Measurements from ENCODE around the gene MESP2. TPM values are rescaled to one million over a fixed set of nuclear protein-coding genes. Genes with fewer than 3 reads are reported as not detected.

The MESP2 gene
- total RNA-seq, 1 experiment from 2014 or later = 0.28 TPM

DNA sequence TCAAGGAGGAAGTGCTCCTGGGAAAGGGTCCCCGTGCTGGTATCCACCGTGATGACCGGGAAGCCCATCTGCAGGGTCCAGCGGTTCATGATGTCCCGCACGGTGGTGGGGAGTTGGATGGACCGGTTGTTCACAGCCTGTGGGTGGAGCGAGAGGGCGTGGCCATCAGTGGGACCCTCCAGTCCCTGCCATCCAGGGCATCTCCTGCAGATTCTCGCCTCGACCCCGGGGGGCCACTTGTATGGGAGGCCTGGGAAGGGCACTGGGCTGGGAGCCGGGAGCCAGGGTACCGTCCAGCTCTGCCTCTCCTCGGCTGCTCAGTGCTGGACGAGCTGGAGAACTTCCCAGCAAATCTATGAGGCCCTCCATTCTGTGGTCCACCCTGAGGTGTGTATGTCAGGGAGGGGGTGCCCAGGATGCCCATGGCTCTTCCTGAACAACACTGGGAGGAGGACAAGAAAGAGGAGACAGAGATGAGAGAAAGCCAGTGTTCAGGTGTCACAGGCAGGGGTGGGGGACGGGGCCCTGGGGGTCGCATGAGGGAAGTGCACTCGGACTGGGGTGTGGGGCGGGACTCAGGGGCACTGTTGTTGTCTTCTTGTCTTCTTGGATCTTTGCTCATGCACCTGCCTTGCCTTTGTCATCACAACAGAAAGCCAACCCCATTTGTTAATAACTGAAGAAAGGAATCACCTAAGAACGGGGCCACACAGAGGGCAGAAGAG, 25.5 kb downstream of the MESP2 start:
- Histone ChIP-seq H3K56ac (ENCODE audit: insufficient read length, low read depth, low read length) (no peak overlapping the region), H3K4ac (ENCODE audit: low read depth, low read length) (no peak overlapping the region), H3K9me3 (ENCODE audit: control insufficient read depth, low read depth, low read length) (no peaks in the 10 kb centered on the region), H3T11ph (ENCODE audit: low read length) (no peak overlapping the region), H3K4me1 (ENCODE audit: insufficient read depth, low read length) (no peaks in the 10 kb centered on the region), H3K23ac (ENCODE audit: insufficient read length, low read depth, low read length) (no peak overlapping the region), H2BK12ac (ENCODE audit: insufficient read length, low read depth, low read length) (no peak overlapping the region), H3K23me2 (ENCODE audit: insufficient read length, low read depth, low read length, poor library complexity, severe bottlenecking) (no peaks in the 10 kb centered on the region), H2AK5ac (ENCODE audit: insufficient read length, low read length) (no peak overlapping the region), H2BK120ac (ENCODE audit: low read depth, low read length, poor library complexity, severe bottlenecking) (no peak overlapping the region), H2BK20ac (ENCODE audit: low read depth, low read length, poor library complexity, severe bottlenecking) (no peak overlapping the region), H3K18ac (ENCODE audit: insufficient read length, low read depth, low read length) (no peak overlapping the region), H3K14ac (ENCODE audit: insufficient read depth, low read length) (no peak overlapping the region; the same call in 1 of the 2 replicates), H4K8ac (replicated peaks; ENCODE audit: insufficient read length, low read depth, low read length) (no peak overlapping the region), H4K91ac (ENCODE audit: insufficient read length, low read depth, low read length) (no peak overlapping the region), H3K79me1 (ENCODE audit: insufficient read depth, low read depth, low read length, poor library complexity, severe bottlenecking) (no peaks in the 10 kb centered on the region), H4K20me1 (ENCODE audit: control insufficient read depth, insufficient read depth, insufficient read length) (no peaks in the 10 kb centered on the region), H3K27me3 (ENCODE audit: insufficient read depth, low read length) (no peaks in the 10 kb centered on the region), H3K4me2 (ENCODE audit: insufficient read depth, insufficient read length, low read length) (no peak overlapping the region), H2AFZ (ENCODE audit: low read length) (no peak overlapping the region), H3K79me2 (ENCODE audit: insufficient read depth, low read length) (no peaks in the 10 kb centered on the region), H2BK15ac (ENCODE audit: low read depth, low read length) (no peak overlapping the region), H4K5ac (ENCODE audit: insufficient read length, low read depth, low read length) (no peak overlapping the region), H3K9ac (ENCODE audit: extremely low read depth, insufficient read length, low read length) (no peak overlapping the region), H2BK5ac (ENCODE audit: insufficient read length, low read length) (no peak overlapping the region), H3K27ac (ENCODE audit: insufficient read length, low read depth, low read length) (no peak overlapping the region)
- Mint-ChIP-seq H3K27ac (peak overlapping the region in 1 of 3 experiments; percentile 8; a peak in 1 of 7 replicates), H3K36me3 (ENCODE audit: insufficient read depth in 1 of 3, low read depth in 3 of 3) (no peaks in the 10 kb centered on the region; a peak in 1 of 7 replicates), H3K4me3 (no peak overlapping the region), H3K27me3 (ENCODE audit: low read depth) (peaks cover 6% of the 10 kb centered on the region), H3K9me3 (no peaks in the 10 kb centered on the region), H3K4me1 (peaks cover 7 to 17% of the 10 kb centered on the region in 2 experiments; a peak in 3 of 4 replicates)
- DNase-seq = no peak
- TF ChIP-seq, protein P1, sequence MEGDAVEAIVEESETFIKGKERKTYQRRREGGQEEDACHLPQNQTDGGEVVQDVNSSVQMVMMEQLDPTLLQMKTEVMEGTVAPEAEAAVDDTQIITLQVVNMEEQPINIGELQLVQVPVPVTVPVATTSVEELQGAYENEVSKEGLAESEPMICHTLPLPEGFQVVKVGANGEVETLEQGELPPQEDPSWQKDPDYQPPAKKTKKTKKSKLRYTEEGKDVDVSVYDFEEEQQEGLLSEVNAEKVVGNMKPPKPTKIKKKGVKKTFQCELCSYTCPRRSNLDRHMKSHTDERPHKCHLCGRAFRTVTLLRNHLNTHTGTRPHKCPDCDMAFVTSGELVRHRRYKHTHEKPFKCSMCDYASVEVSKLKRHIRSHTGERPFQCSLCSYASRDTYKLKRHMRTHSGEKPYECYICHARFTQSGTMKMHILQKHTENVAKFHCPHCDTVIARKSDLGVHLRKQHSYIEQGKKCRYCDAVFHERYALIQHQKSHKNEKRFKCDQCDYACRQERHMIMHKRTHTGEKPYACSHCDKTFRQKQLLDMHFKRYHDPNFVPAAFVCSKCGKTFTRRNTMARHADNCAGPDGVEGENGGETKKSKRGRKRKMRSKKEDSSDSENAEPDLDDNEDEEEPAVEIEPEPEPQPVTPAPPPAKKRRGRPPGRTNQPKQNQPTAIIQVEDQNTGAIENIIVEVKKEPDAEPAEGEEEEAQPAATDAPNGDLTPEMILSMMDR (conservative IDR thresholded peaks at IDR 0.05) = no peak
- no CpG with 5 or more reads among the region's 21 CpGs for WGBS (ENCODE audit: extremely low coverage, insufficient read length, low lambda C conversion rate)
